GM19324 (cell line): ENCODE data around the gene MAD2L2.
"Not testable (repeated sequence)": the region's sequence is repeated elsewhere in the genome, so short reads cannot be mapped to it uniquely, and the experiment has no call there.

Experiments used
- ATAC-seq: cut with Tn5 transposase; IDR thresholded peaks from one replicate; pipeline ENCODE4 v1.9.1; 2021; ENCODE audit warnings: mild to moderate bottlenecking, moderate library complexity; ENCODE audit not compliant: unreplicated experiment, low FRiP score

MAD2L2 gene

GRCh38 chr1:11654137-11654938, 26.6 kb downstream of the MAD2L2 start, which contains the start of the genes FBXO2 and FBXO44:
Gene FBXO2, minus strand, starts transcription at chr1:11654429. Its CDS starts 89 bp downstream, at chr1:11654340.
Gene FBXO44, plus strand, starts transcription at chr1:11654877. Its CDS starts 959 bp downstream, at chr1:11655836.
- peak; percentile 51 for ATAC-seq

GRCh38 chr1:11653861-11654136, 27.1 kb downstream of the MAD2L2 start:
- no peak for ATAC-seq

GRCh38 chr1:11653101-11653860, 27.7 kb downstream of the MAD2L2 start:
- ATAC-seq = no peak

- ATAC-seq = no peak
Measured at GRCh38 chr1:11652203-11652780, 28.7 kb downstream of the MAD2L2 start.

GRCh38 chr1:11651017-11651416, 29.9 kb downstream of the MAD2L2 start:
- ATAC-seq = no peak

GRCh38 chr1:11650331-11650991, 30.5 kb downstream of the MAD2L2 start:
- no peak for ATAC-seq

GRCh38 chr1:11649624-11650330, 31.2 kb downstream of the MAD2L2 start:
- ATAC-seq = no peak

- no peak for ATAC-seq
Measured at GRCh38 chr1:11649237-11649623, 31.7 kb downstream of the MAD2L2 start.

GRCh38 chr1:11648732-11649158, 32.2 kb downstream of the MAD2L2 start:
- ATAC-seq = no peak

GRCh38 chr1:11648039-11648438, 32.9 kb downstream of the MAD2L2 start:
- no peak for ATAC-seq

- no peak for ATAC-seq
Measured at GRCh38 chr1:11647333-11647732, 33.6 kb downstream of the MAD2L2 start.

GRCh38 chr1:11646317-11646716, 34.6 kb downstream of the MAD2L2 start:
- no peak for ATAC-seq

GRCh38 chr1:11645670-11646265, 35.2 kb downstream of the MAD2L2 start:
- no peak for ATAC-seq

- ATAC-seq = no peak
Measured at GRCh38 chr1:11645270-11645669, 35.7 kb downstream of the MAD2L2 start.

- ATAC-seq = no peak
Measured at GRCh38 chr1:11643782-11644181, 37.2 kb downstream of the MAD2L2 start.

- ATAC-seq = not testable (repeated sequence)
Measured at GRCh38 chr1:11642418-11643017, 38.4 kb downstream of the MAD2L2 start.

- no peak for ATAC-seq
Measured at GRCh38 chr1:11641776-11642305, 39.1 kb downstream of the MAD2L2 start.

- ATAC-seq = no peak
Measured at GRCh38 chr1:11640944-11641343, 40.0 kb downstream of the MAD2L2 start.

GRCh38 chr1:11640101-11640500, 40.8 kb downstream of the MAD2L2 start:
- no peak for ATAC-seq
